HG03432 (cell line): Measurements from ENCODE around the gene ATP6V0E1.
"Not testable (repeated sequence)": the region's sequence is repeated elsewhere in the genome, so short reads cannot be mapped to it uniquely, and the experiment has no call there.

ENCODE experiments used
- ATAC-seq: cut with Tn5 transposase; IDR thresholded peaks from one replicate; pipeline ENCODE4 v1.9.1; 2021; ENCODE audit warnings: mild to moderate bottlenecking, moderate library complexity; ENCODE audit not compliant: unreplicated experiment

Gene ATP6V0E1

DNA sequence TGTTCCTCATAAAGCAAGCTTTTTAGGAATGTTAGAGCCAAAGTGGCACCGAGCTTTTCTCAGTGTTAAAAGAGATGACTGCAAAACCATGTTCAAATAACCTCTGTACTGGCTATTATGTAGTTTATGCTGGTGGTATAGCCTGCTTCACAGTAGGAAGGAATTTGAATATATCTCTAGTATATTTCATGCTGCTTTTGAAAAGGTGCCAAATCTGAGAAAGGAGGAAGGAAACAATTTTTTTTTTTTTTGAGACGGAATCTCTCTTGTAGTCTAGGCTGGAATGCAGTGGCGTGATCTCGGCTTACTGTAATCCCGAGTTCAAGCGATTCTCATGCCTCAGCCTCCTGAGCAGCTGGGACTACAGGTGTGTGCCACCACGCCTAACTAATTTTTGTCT is 86.1 kb downstream of the ATP6V0E1 start:
- ATAC-seq = no peak

DNA sequence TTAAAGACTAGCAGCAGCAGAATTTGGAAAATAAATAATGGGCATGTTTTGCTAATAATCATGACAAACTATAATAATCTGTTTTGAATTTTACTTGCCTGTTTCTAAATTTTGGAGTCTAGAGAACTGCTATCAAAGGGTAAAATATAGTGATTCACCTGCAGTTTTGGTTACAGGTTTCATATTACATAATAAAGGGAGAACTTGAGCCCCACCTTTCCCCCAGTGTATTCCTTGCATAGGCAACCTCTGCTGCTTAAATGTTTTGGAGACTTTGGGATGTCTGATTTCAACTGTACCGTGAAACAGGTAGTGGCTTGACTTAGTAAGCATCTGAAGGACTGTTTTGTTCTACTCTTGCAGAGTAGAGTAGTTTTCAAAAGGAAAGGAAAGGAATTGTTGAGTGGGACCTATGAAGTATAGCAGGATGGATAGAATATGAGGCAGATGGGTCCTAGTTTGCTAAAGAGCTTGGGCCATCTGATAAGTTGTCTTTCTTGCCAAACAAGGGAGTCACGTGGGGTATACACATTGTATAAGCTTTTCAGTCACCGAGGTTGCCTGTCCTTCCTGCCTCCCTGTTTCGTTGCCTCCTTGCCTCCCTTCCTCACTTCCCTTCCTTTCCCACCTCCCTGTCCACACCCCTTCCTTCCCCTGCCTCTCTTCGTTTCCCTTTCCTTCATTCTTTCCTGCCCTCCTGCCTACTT is 91.7 kb downstream of the ATP6V0E1 start:
- ATAC-seq = no peak

DNA sequence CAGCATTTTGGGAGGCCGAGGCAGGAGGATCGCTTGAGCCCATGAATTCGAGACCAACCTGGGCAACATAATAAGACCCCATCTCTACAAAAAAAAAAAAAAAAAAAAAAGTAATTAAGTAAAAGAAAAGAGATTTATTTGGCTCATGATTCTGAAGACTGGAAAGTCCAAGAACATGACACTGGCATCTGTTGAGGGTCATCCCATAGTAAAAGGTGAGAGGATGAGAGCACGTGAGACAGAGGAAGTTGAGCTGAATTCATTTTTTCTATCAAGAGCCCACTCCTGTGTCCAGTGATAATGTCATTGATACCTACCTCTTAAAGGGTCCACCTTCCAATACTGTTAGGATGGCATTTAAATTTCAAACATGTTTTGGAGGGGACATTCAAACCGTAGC is 92.4 kb downstream of the ATP6V0E1 start:
- ATAC-seq = no peak

DNA sequence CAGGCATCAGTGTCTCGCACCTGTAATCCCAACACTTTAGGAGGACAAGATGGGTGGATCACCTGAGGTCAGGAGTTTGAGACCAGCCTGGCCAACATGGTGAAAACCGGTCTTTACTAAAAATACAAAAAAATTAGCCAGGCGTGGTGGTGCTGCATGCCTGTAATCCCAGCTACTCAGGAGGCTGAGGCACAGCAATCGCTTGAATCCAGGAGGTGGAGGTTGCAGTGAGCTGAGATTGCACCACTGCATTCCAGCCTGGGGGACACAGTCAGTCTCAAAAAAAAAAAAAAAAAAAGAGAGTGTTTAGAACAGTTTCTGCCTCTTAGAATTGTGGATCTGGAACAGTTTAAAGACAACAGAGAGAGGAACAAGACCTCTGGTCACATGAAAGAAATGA is 92.9 kb downstream of the ATP6V0E1 start:
- ATAC-seq = not testable (repeated sequence)

DNA sequence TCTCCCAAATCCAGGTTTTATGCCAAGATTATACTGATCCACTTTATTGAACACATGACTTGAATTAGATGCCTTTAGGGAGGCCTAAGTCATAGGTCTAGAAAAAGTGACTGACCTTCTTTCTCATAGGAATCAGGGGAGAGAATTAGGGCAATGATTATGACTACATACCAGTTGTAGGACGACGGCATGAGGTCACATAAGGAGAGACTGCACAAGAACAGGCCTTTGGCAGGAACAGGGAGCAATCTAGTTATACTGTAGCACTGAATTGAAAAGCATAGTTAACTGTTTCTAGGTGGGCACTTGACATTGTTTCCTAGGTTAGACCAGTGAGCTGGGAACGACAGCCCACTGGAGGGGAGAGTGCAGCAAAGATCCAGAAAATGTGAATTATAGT is 95.3 kb downstream of the ATP6V0E1 start:
- ATAC-seq = no peak
